ENCODE results near the gene TNFRSF12A. TPM values are rescaled to one million over a fixed set of nuclear protein-coding genes. Genes with fewer than 3 reads are reported as not detected.
A peak's percentile ranks its signal among the peaks of the same experiment; 100 is the strongest.

The TNFRSF12A gene
- total and polyA plus RNA-seq, 2 of the 13 experiments (the other 11 are each of a cell fraction or from before 2014, with no cell fraction given) = 61.9 to 66.0 TPM

DNA sequence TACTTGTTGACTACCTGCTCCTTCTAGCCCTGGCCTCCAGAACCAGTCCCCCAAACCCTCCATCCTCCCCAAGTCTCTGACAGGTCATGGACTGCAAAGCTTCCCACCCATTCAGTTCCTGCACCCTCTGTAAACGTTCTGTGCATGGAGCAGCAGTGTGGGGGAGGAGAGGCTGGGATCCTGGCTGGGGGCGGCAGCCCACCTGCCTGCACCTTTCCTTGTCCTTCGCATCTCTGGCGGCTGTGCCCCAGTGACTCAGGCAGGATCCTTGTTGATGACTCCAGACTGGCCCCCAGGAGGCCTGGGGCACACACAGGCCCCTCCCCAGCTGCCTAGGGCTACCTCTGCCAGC lies 38.3 kb upstream of the TNFRSF12A start:
- Histone ChIP-seq H3K4me3 (replicated peaks in 1 of 3; ENCODE audit: insufficient read depth in 1 of 3, low read depth in 2 of 3, low read length in 3 of 3) (peak overlapping the region; percentile 86 to 95 (median 88); a peak in 5 of 6 replicates), H3K79me2 (ENCODE audit: insufficient read depth, low read length) (peaks cover 8% of the 10 kb centered on the region), H3K4me1 (ENCODE audit: insufficient read depth, low read length) (peaks cover 26% of the 10 kb centered on the region), H3K27me3 (ENCODE audit: control insufficient read depth in 1 of 2, insufficient read depth in 2 of 2, low read length in 2 of 2) (peaks cover 8 to 25% of the 10 kb centered on the region in 2 experiments; a peak in 4 of 5 replicates), H3K36me3 (replicated peaks in 1 of 2; ENCODE audit: control insufficient read depth in 1 of 2, insufficient read depth in 2 of 2, low read length in 2 of 2) (no peaks in the 10 kb centered on the region), H3K4me2 (ENCODE audit: low read depth, low read length) (peak overlapping the region; percentile 96), H3K9me3 (ENCODE audit: low read length) (no peaks in the 10 kb centered on the region), H2AFZ (ENCODE audit: low read length) (no peak overlapping the region), H3K27ac (ENCODE audit: extremely low read length, insufficient read depth, low read length) (peak overlapping the region; percentile 87), H3K9ac (ENCODE audit: insufficient read depth, low read depth, low read length) (peak overlapping the region; percentile 94), H4K20me1 (ENCODE audit: insufficient read depth, low read length) (no peaks in the 10 kb centered on the region)
- intact Hi-C loops (cut with micrococcal nuclease; ENCODE audit: unreplicated experiment) = loop anchor here (2.0 kb wide), 1 partner anchor 17 kb away; the partner anchor contains the start of gene KREMEN2
- FAIRE-seq = no peak
- ChIA-PET POLR2A (interaction anchor here (1.2 to 3.9 kb wide), 7 partner anchors 10 to 153 kb away, joined by 8 to 48 read pairs (median 11); partner anchors contain the start of genes HCFC1R1, KREMEN2, PAQR4 and THOC6), CTCF (ENCODE audit: low intra/inter-chr PET ratio, low total read pairs) (no interaction called here)
- no peak for DNase-seq (ENCODE audit: low spot score)
- 20% methylated on average over 4 of the region's 4 CpGs for WGBS (ENCODE audit: low lambda C conversion rate)
- in situ Hi-C loops (cut with HindIII; ENCODE audit: extremely low pct_ligation_motif_present, low pct_unique_long_range_greater_than_20kb) = no loop called here
- no TSS peak for BruUV-seq (replicated peaks)
- no peak for TF ChIP-seq TEAD2 (CRISPR knock-in tag; IDR thresholded peaks at IDR 0.05)
- TF ChIP-seq, protein P1, sequence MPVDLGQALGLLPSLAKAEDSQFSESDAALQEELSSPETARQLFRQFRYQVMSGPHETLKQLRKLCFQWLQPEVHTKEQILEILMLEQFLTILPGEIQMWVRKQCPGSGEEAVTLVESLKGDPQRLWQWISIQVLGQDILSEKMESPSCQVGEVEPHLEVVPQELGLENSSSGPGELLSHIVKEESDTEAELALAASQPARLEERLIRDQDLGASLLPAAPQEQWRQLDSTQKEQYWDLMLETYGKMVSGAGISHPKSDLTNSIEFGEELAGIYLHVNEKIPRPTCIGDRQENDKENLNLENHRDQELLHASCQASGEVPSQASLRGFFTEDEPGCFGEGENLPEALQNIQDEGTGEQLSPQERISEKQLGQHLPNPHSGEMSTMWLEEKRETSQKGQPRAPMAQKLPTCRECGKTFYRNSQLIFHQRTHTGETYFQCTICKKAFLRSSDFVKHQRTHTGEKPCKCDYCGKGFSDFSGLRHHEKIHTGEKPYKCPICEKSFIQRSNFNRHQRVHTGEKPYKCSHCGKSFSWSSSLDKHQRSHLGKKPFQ (CRISPR knock-in tag; IDR thresholded peaks at IDR 0.05; ENCODE audit: insufficient replicate concordance) = peak; percentile 7
- no peak for TF ChIP-seq ZNF292 (CRISPR knock-in tag; IDR thresholded peaks at IDR 0.05; ENCODE audit: borderline replicate concordance, low read depth)
- no peak for TF ChIP-seq SYNCRIP (IDR thresholded peaks at IDR 0.05; ENCODE audit: insufficient read depth, low read depth, low read length)
- TF ChIP-seq ZNF75D (CRISPR knock-in tag; IDR thresholded peaks at IDR 0.05; ENCODE audit: borderline replicate concordance) = 0 out of 2 replicates have a peak, but pooled peaks have one; percentile 28
- TF ChIP-seq, protein P2, sequence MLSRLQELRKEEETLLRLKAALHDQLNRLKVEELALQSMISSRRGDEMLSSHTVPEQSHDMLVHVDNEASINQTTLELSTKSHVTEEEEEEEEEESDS (CRISPR knock-in tag; IDR thresholded peaks at IDR 0.05; ENCODE audit: borderline replicate concordance) = no peak
- TF ChIP-seq ZNF557 (CRISPR knock-in tag; IDR thresholded peaks at IDR 0.05) = no peak
- TF ChIP-seq POLR2AphosphoS5 (IDR thresholded peaks at IDR 0.05; ENCODE audit: low read depth, low read length) = no peak
- TF ChIP-seq, protein P3, sequence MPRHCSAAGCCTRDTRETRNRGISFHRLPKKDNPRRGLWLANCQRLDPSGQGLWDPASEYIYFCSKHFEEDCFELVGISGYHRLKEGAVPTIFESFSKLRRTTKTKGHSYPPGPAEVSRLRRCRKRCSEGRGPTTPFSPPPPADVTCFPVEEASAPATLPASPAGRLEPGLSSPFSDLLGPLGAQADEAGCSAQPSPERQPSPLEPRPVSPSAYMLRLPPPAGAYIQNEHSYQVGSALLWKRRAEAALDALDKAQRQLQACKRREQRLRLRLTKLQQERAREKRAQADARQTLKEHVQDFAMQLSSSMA (CRISPR knock-in tag; IDR thresholded peaks at IDR 0.05) = peak; percentile 59; the same call in 1 of the 2 replicates
- 0 out of 2 replicates have a peak, but pooled peaks have one; percentile 8 for TF ChIP-seq ARHGAP35 (CRISPR knock-in tag; IDR thresholded peaks at IDR 0.05; ENCODE audit: borderline replicate concordance)
- no peak for ATAC-seq

Measured in HepG2 (cell line).